PC-9 (cell line): ENCODE results near the gene COMMD4.
"Not testable (repeated sequence)": the region's sequence is repeated elsewhere in the genome, so short reads cannot be mapped to it uniquely, and the experiment has no call there.

ENCODE experiments used
- EZH2 ChIP-seq: fragments of 200-600 bp; sonication (generic); IDR thresholded peaks from 2 replicates; pipeline ENCODE4 v1.8.0; 2017; ENCODE audit warnings: antibody characterized with exemption, low read depth
- TF ChIP-seq, protein P1 (sequence below): fragments of 200-600 bp; sonication (generic); conservative IDR thresholded peaks from 2 replicates; pipeline ENCODE4 v1.6.1; 2017; ENCODE audit warnings: mixed run types, antibody characterized with exemption, mild to moderate bottlenecking, moderate library complexity

DNA sequence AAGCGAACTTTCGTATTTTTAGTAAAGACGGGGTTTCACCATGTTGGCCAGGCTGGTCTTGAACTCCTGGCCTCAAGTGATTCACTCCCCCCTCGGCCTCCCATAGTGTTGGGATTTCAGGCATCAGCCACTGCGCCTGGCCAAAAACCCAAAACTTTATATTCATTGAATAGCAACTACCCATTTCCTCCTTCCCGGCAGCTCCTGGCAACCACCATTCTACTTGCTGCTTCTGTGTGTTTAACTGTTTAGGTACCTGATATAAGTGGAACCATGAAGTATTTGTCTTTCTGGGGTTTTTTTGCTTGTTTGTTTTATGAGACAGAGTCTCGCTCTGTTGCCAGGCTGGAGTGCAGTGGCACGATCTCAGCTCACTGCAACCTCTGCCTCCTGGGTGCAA is 8.1 kb downstream of the COMMD4 start:
- TF ChIP-seq, protein P1, sequence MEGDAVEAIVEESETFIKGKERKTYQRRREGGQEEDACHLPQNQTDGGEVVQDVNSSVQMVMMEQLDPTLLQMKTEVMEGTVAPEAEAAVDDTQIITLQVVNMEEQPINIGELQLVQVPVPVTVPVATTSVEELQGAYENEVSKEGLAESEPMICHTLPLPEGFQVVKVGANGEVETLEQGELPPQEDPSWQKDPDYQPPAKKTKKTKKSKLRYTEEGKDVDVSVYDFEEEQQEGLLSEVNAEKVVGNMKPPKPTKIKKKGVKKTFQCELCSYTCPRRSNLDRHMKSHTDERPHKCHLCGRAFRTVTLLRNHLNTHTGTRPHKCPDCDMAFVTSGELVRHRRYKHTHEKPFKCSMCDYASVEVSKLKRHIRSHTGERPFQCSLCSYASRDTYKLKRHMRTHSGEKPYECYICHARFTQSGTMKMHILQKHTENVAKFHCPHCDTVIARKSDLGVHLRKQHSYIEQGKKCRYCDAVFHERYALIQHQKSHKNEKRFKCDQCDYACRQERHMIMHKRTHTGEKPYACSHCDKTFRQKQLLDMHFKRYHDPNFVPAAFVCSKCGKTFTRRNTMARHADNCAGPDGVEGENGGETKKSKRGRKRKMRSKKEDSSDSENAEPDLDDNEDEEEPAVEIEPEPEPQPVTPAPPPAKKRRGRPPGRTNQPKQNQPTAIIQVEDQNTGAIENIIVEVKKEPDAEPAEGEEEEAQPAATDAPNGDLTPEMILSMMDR: not testable (repeated sequence)
- TF ChIP-seq EZH2: not testable (repeated sequence)
